ENCODE data around the gene PEX11G.

PEX11G gene

DNA sequence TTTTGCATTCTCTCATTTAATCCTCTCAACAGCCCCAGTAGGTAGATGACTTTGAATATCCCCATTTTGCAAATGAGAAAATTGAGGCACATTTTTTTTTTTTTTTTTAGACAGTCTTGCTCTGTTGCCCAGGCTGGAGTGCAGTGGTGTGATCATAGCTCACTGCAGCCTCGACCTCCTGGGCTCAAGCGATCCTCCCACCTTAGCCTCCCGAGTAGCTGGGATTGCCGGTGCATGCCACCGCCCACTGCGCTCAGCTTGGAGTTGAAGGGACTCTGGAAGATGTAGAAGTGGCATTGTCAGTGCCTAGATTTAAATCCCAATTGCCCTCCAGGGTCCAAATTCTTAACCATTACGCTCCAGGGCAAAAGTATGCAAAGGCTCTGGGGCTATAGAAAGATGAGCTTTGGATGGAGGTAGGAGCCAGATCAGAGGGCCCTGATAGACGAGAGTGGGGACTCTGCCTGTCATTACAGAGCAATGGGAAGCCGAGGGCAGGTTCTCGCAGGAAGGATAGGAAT lies 32.8 kb upstream of the PEX11G start:
- DNase-seq = no peak

GRCh38 chr19:7520131-7521051 lies 31.6 kb upstream of the PEX11G start:
- no peak for DNase-seq

GRCh38 chr19:7519361-7520130 lies 30.7 kb upstream of the PEX11G start:
- no peak for DNase-seq

- DNase-seq = no peak
These were observed 28.0 kb upstream of the PEX11G start for GRCh38 chr19:7516878-7517277.

DNA sequence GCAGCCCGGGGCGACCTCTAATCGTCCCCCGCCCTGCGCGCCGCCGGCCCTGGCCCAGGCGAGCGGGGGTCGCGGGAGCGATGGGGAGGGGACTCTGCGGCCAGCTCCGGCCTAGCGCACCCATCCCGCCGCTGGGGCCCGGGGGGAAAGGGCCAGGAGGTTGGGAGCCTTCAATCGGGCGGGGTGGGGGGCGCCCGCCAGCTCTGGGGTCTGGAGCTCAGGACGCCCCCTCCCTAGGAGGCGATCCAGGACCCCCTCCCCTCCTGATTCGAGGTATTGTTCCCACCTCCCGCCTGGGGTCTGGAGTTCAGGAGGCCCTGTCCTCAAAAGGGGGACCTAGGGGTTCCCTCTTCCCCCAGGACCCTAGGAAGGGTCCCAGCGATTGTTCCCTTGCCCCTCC lies 27.5 kb upstream of the PEX11G start:
- DNase-seq = no peak

- DNase-seq = peak; percentile 77
These were observed 26.9 kb upstream of the PEX11G start, which contains the start of gene ZNF358 for GRCh38 chr19:7515645-7516151. Gene ZNF358 (plus strand): TSS chr19:7516103. CDS start chr19:7519243, 3,140 bp downstream.

GRCh38 chr19:7515110-7515644 lies 26.3 kb upstream of the PEX11G start:
- DNase-seq = no peak

- no peak for DNase-seq
These were observed 25.2 kb upstream of the PEX11G start for GRCh38 chr19:7513809-7514642.

- no peak for DNase-seq
These were observed 23.6 kb upstream of the PEX11G start for GRCh38 chr19:7512400-7512851.

DNA sequence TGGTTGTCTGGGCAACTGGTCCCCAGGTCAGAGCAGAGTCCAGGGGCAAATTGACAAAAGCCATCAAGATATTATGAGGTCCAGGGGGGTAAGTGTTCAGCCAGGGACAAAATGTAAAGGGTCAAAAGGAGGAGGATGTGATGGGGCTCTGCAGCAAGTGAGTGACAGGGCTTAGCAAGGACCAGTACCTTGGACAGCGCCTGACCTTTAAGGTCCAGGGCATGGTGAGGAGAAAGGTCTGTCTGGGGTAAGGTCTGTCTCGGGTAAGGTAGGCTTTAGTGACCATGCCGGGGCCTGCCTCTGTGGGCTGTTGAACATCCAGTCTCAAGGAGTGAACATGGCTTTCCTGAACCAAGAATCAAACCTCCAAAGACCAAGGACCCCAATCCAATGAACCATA lies 20.8 kb upstream of the PEX11G start:
- DNase-seq = no peak

- DNase-seq = no peak
These were observed 19.0 kb upstream of the PEX11G start for GRCh38 chr19:7507884-7508283.

DNA sequence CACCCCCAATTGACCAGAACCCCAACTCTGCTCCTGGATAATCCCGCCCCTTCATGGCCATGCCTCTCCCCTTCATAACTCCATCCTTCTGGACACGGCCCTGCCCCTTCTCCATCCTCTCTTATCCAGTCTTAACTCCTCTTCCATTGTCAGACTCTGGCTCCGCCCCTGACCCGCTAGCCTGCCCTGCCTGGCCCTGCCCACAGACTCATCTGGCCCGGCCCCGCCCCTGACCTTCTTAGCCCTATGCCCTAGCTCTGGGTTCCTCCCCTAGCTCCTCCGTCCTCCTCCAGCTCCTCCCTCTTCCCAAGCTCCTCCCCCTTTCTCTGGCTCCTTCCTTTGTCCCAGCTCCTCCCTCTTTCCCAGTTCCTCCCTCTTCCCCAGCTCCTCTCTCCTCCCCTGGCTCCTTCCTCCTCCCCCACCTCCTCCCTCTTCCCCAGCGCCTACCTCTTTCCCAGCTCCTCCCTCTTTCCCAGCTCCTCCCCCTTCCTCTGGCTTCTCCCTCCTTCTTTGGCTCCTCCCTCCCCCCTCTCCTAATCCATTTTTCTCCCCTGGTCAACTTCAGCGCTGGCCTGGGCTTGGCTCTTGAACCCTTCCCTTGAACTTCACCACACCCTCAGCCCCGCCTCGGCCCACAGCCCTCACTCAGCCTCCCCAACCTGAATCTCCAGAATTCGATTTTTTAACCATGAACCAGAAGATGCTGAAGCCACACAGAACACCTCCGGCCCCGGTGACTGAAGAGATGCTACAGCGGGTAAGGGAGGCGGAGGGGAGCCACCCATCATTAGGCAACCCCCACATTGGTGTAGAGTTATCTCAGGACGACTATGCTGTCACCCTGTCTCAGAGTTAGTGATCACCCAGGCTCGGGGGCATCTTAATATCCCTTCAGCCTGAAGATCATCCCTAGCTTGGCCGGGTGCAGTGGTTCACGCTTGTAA lies 17.8 kb upstream of the PEX11G start:
- DNase-seq = no peak

DNA sequence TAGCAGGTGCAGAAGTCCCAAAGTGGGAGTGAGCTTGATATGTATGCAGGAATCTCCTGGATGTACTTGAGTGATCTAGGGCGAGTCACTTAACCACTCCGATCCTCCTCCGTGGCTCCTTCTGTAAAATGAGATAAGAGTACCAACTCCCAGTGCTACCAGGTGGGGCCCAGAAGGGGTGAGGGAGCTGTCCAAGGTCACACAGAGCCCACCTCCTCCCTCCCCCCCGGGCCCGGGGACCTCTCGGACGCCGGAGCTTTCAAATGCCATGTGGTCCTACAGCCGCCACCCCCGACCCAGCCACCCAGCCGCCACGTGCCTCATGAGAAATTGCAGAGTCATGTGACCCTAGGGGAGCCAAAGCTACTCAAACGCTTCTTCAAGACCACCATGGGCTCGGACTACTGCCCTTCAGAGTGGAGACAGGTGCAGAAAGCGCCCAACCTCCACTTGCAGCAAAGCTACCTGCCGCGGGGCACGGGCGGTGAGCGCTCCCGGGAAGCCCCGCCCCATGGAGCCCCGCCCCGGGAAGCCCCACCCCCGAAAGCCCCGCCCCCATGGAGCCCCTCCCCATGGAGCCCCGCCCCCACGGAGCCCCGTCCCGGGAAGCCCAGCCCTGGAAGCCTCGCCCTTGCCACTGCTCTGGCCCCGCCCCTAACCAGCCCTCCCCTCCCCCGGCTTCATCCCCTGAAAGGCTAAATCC lies 17.0 kb upstream of the PEX11G start:
- DNase-seq = no peak

DNA sequence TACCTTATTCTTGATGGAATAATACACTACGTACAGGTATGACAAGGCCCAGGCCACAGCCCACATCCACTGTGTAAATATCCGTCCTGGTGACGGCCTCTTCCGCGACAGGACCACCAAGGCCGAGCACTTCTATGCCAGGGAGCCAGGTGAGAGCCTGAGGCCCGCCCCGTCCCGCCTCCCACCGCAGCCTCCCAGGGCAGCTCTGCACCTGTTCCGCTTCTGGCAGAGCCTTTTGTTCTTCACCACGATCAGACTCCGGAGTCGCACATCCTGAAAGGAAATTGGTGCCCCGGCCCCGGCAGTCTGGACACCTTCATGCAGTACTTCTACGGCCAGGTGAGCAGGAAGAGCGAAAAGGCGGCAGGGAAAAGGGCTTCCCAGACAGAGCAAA lies 16.4 kb upstream of the PEX11G start:
- DNase-seq = no peak

DNA sequence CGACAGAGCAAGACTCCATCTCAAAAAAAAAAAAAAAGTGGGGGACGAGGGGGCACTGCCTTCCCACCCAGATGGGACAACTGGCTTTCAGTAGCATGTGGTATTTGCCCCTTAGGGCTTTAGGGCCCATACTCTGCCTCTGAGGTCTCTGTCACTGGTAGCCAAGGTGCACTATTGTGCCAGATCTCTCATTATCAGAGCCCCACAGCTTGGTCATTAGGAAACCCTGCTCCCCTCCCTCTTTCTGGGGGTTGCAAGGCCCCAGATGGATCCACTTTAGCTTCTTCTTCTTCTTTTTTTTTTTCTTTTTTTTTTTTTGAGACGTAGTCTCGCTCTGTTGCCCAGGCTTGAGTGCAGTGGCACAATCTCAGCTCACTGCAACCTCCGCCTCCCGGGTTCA lies 15.8 kb upstream of the PEX11G start:
- no peak for DNase-seq

DNA sequence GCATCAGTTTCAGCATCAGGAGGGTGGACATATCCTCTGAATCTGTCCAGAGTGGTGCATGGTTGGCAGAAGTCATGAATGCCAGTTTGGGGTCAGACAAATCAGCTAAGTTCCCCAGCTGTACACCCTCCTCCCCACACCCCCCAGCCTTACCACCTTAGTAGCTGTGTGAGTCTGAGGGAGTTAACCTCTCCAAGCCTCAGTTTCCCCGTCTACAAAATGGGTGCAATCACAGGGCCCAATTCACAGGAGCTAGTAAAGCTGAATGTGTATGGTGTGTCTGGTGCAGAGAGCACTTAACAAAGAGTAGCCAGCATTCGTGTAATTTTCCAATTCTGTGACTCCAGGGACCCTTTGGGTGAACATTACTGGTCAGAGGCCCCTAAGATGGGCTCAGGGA lies 13.7 kb upstream of the PEX11G start:
- no peak for DNase-seq

GRCh38 chr19:7500811-7501450 lies 12.1 kb upstream of the PEX11G start:
- peak; percentile 87 for DNase-seq

- no peak for DNase-seq
These were observed 8.5 kb upstream of the PEX11G start for GRCh38 chr19:7497292-7497691.

GRCh38 chr19:7494416-7495098 lies 5.7 kb upstream of the PEX11G start:
- no peak for DNase-seq

Measured in NCI-H1105 treated with DMSO at 0.1 percent for 48 hours (cell line).